GM19468 (cell line): Measurements from ENCODE around the gene RNASE4.

ENCODE experiments used
- ATAC-seq: cut with Tn5 transposase; IDR thresholded peaks from one replicate; pipeline ENCODE4 v1.9.1; 2021; ENCODE audit warnings: mild to moderate bottlenecking, moderate library complexity, moderate number of reproducible peaks; ENCODE audit not compliant: unreplicated experiment; ENCODE audit errors: extremely low read depth

The RNASE4 gene

GRCh38 chr14:20671597-20672283 lies 12.6 kb upstream of the RNASE4 start:
- no peak for ATAC-seq

GRCh38 chr14:20675669-20676068 lies 8.7 kb upstream of the RNASE4 start:
- no peak for ATAC-seq

GRCh38 chr14:20676072-20676471 lies 8.3 kb upstream of the RNASE4 start:
- ATAC-seq: no peak

- no peak for ATAC-seq
These were observed 4.5 kb upstream of the RNASE4 start for GRCh38 chr14:20679907-20680306.

- ATAC-seq: no peak
These were observed 4.0 kb upstream of the RNASE4 start for GRCh38 chr14:20680363-20680762.

- ATAC-seq: peak; percentile 19
These were observed 3.5 kb upstream of the RNASE4 start for GRCh38 chr14:20680843-20681347.

- ATAC-seq: no peak
These were observed 2.8 kb upstream of the RNASE4 start for GRCh38 chr14:20681348-20682126.

- no peak for ATAC-seq
These were observed 2.3 kb upstream of the RNASE4 start for GRCh38 chr14:20682127-20682434.

GRCh38 chr14:20682435-20683124 lies 1.8 kb upstream of the RNASE4 start:
- ATAC-seq: peak; percentile 23

- ATAC-seq: no peak
These were observed 1.1 kb upstream of the RNASE4 start for GRCh38 chr14:20683125-20683890.

- ATAC-seq: no peak
These were observed 499 bp downstream of the RNASE4 start for GRCh38 chr14:20684662-20685456.

- no peak for ATAC-seq
These were observed 2.2 kb downstream of the RNASE4 start for GRCh38 chr14:20686386-20687143.

GRCh38 chr14:20687362-20688166 lies 3.2 kb downstream of the RNASE4 start:
- ATAC-seq: no peak

GRCh38 chr14:20688167-20688839 lies 3.9 kb downstream of the RNASE4 start, which contains the start of gene ANG:
Gene ANG, plus strand, starts transcription at chr14:20688764. Its CDS starts 4,801 bp downstream, at chr14:20693565.
- ATAC-seq: no peak

- ATAC-seq: no peak
These were observed 6.7 kb downstream of the RNASE4 start for GRCh38 chr14:20690848-20691640.

- no peak for ATAC-seq
These were observed 7.9 kb downstream of the RNASE4 start for GRCh38 chr14:20692116-20692751.
